Measurements from ENCODE around the gene CTIF.

The CTIF gene

GRCh38 chr18:48762836-48763718, 224.2 kb downstream of the CTIF start:
- H3K9me3 ChIP-seq (ENCODE audit: control insufficient read depth, low read length): no peaks in the 10 kb centered on the region
- H3K27me3 ChIP-seq (replicated peaks; ENCODE audit: control insufficient read depth, insufficient read depth, low read length, poor library complexity, severe bottlenecking): no peaks in the 10 kb centered on the region
- H3K4me1 ChIP-seq (ENCODE audit: control insufficient read depth, insufficient read depth, low read length, poor library complexity, severe bottlenecking): no peaks in the 10 kb centered on the region
- H3K4me3 ChIP-seq (ENCODE audit: insufficient read depth, low read depth, low read length, poor library complexity, severe bottlenecking): no peak overlapping the region
- no peak for DNase-seq
- H3K27ac ChIP-seq (ENCODE audit: insufficient read depth, low read length, poor library complexity, severe bottlenecking): no peak overlapping the region
- H3K36me3 ChIP-seq (ENCODE audit: control insufficient read depth, insufficient read depth, low read length): no peaks in the 10 kb centered on the region

- Histone ChIP-seq H3K36me3 (ENCODE audit: control insufficient read depth, insufficient read depth, low read length) (no peaks in the 10 kb centered on the region), H3K27ac (ENCODE audit: insufficient read depth, low read length, poor library complexity, severe bottlenecking) (no peak overlapping the region), H3K27me3 (replicated peaks; ENCODE audit: control insufficient read depth, insufficient read depth, low read length, poor library complexity, severe bottlenecking) (no peaks in the 10 kb centered on the region), H3K9me3 (ENCODE audit: control insufficient read depth, low read length) (no peaks in the 10 kb centered on the region), H3K4me1 (ENCODE audit: control insufficient read depth, insufficient read depth, low read length, poor library complexity, severe bottlenecking) (no peaks in the 10 kb centered on the region), H3K4me3 (ENCODE audit: insufficient read depth, low read depth, low read length, poor library complexity, severe bottlenecking) (no peak overlapping the region)
- no peak for DNase-seq
These were observed 224.9 kb downstream of the CTIF start for GRCh38 chr18:48763719-48764100.

GRCh38 chr18:48765053-48765452, 226.2 kb downstream of the CTIF start:
- no peak overlapping the region for H3K27ac ChIP-seq (ENCODE audit: insufficient read depth, low read length, poor library complexity, severe bottlenecking)
- H3K36me3 ChIP-seq (ENCODE audit: control insufficient read depth, insufficient read depth, low read length): no peaks in the 10 kb centered on the region

GRCh38 chr18:48766026-48766425, 227.2 kb downstream of the CTIF start:
- no peak overlapping the region for H3K4me3 ChIP-seq (ENCODE audit: insufficient read depth, low read depth, low read length, poor library complexity, severe bottlenecking)

More at GRCh38 chr18:48765053-48765452, 226.2 kb downstream of the CTIF start:
- no peak for DNase-seq
- no peaks in the 10 kb centered on the region for H3K4me1 ChIP-seq (ENCODE audit: control insufficient read depth, insufficient read depth, low read length, poor library complexity, severe bottlenecking)
- no peaks in the 10 kb centered on the region for H3K9me3 ChIP-seq (ENCODE audit: control insufficient read depth, low read length)
- H3K27me3 ChIP-seq (replicated peaks; ENCODE audit: control insufficient read depth, insufficient read depth, low read length, poor library complexity, severe bottlenecking): no peaks in the 10 kb centered on the region
- H3K4me3 ChIP-seq (ENCODE audit: insufficient read depth, low read depth, low read length, poor library complexity, severe bottlenecking): no peak overlapping the region

GRCh38 chr18:48766487-48766886, 227.7 kb downstream of the CTIF start:
- Histone ChIP-seq H3K4me3 (ENCODE audit: insufficient read depth, low read depth, low read length, poor library complexity, severe bottlenecking) (no peak overlapping the region), H3K27ac (ENCODE audit: insufficient read depth, low read length, poor library complexity, severe bottlenecking) (no peak overlapping the region), H3K27me3 (replicated peaks; ENCODE audit: control insufficient read depth, insufficient read depth, low read length, poor library complexity, severe bottlenecking) (no peaks in the 10 kb centered on the region), H3K9me3 (ENCODE audit: control insufficient read depth, low read length) (no peaks in the 10 kb centered on the region), H3K36me3 (ENCODE audit: control insufficient read depth, insufficient read depth, low read length) (no peaks in the 10 kb centered on the region), H3K4me1 (ENCODE audit: control insufficient read depth, insufficient read depth, low read length, poor library complexity, severe bottlenecking) (no peaks in the 10 kb centered on the region)
- DNase-seq: no peak

More at GRCh38 chr18:48766026-48766425, 227.2 kb downstream of the CTIF start:
- no peak for DNase-seq
- Histone ChIP-seq H3K36me3 (ENCODE audit: control insufficient read depth, insufficient read depth, low read length) (no peaks in the 10 kb centered on the region), H3K27me3 (replicated peaks; ENCODE audit: control insufficient read depth, insufficient read depth, low read length, poor library complexity, severe bottlenecking) (no peaks in the 10 kb centered on the region), H3K9me3 (ENCODE audit: control insufficient read depth, low read length) (no peaks in the 10 kb centered on the region), H3K4me1 (ENCODE audit: control insufficient read depth, insufficient read depth, low read length, poor library complexity, severe bottlenecking) (no peaks in the 10 kb centered on the region), H3K27ac (ENCODE audit: insufficient read depth, low read length, poor library complexity, severe bottlenecking) (no peak overlapping the region)

GRCh38 chr18:48767090-48767690, 228.4 kb downstream of the CTIF start:
- Histone ChIP-seq H3K36me3 (ENCODE audit: control insufficient read depth, insufficient read depth, low read length) (no peaks in the 10 kb centered on the region), H3K4me1 (ENCODE audit: control insufficient read depth, insufficient read depth, low read length, poor library complexity, severe bottlenecking) (no peaks in the 10 kb centered on the region), H3K4me3 (ENCODE audit: insufficient read depth, low read depth, low read length, poor library complexity, severe bottlenecking) (no peak overlapping the region), H3K27me3 (replicated peaks; ENCODE audit: control insufficient read depth, insufficient read depth, low read length, poor library complexity, severe bottlenecking) (no peaks in the 10 kb centered on the region), H3K9me3 (ENCODE audit: control insufficient read depth, low read length) (no peaks in the 10 kb centered on the region), H3K27ac (ENCODE audit: insufficient read depth, low read length, poor library complexity, severe bottlenecking) (no peak overlapping the region)
- DNase-seq: peak in 1 of 3 donors; percentile 12

- no peak for DNase-seq
- H3K27ac ChIP-seq (ENCODE audit: insufficient read depth, low read length, poor library complexity, severe bottlenecking): no peak overlapping the region
- H3K9me3 ChIP-seq (ENCODE audit: control insufficient read depth, low read length): no peaks in the 10 kb centered on the region
- H3K4me3 ChIP-seq (ENCODE audit: insufficient read depth, low read depth, low read length, poor library complexity, severe bottlenecking): no peak overlapping the region
- H3K27me3 ChIP-seq (replicated peaks; ENCODE audit: control insufficient read depth, insufficient read depth, low read length, poor library complexity, severe bottlenecking): no peaks in the 10 kb centered on the region
- H3K4me1 ChIP-seq (ENCODE audit: control insufficient read depth, insufficient read depth, low read length, poor library complexity, severe bottlenecking): no peaks in the 10 kb centered on the region
- no peaks in the 10 kb centered on the region for H3K36me3 ChIP-seq (ENCODE audit: control insufficient read depth, insufficient read depth, low read length)
These were observed 230.3 kb downstream of the CTIF start for GRCh38 chr18:48769006-48769636.

- H3K27ac ChIP-seq (ENCODE audit: insufficient read depth, low read length, poor library complexity, severe bottlenecking): no peak overlapping the region
- H3K4me3 ChIP-seq (ENCODE audit: insufficient read depth, low read depth, low read length, poor library complexity, severe bottlenecking): no peak overlapping the region
- no peaks in the 10 kb centered on the region for H3K36me3 ChIP-seq (ENCODE audit: control insufficient read depth, insufficient read depth, low read length)
- no peaks in the 10 kb centered on the region for H3K27me3 ChIP-seq (replicated peaks; ENCODE audit: control insufficient read depth, insufficient read depth, low read length, poor library complexity, severe bottlenecking)
- no peaks in the 10 kb centered on the region for H3K9me3 ChIP-seq (ENCODE audit: control insufficient read depth, low read length)
- H3K4me1 ChIP-seq (ENCODE audit: control insufficient read depth, insufficient read depth, low read length, poor library complexity, severe bottlenecking): no peaks in the 10 kb centered on the region
- DNase-seq: no peak
These were observed 231.4 kb downstream of the CTIF start for GRCh38 chr18:48770243-48770642.

- H3K4me1 ChIP-seq (ENCODE audit: control insufficient read depth, insufficient read depth, low read length, poor library complexity, severe bottlenecking): peaks cover 2% of the 10 kb centered on the region
- H3K4me3 ChIP-seq (ENCODE audit: insufficient read depth, low read depth, low read length, poor library complexity, severe bottlenecking): no peak overlapping the region
- H3K9me3 ChIP-seq (ENCODE audit: control insufficient read depth, low read length): no peaks in the 10 kb centered on the region
- no peak overlapping the region for H3K27ac ChIP-seq (ENCODE audit: insufficient read depth, low read length, poor library complexity, severe bottlenecking)
- H3K36me3 ChIP-seq (ENCODE audit: control insufficient read depth, insufficient read depth, low read length): no peaks in the 10 kb centered on the region
- no peaks in the 10 kb centered on the region for H3K27me3 ChIP-seq (replicated peaks; ENCODE audit: control insufficient read depth, insufficient read depth, low read length, poor library complexity, severe bottlenecking)
- DNase-seq: no peak
These were observed 233.0 kb downstream of the CTIF start for GRCh38 chr18:48771641-48772375.

All from effector memory CD4-positive, alpha-beta T cell (primary cell).